ENCODE data around the gene TMEM179. TPM values are rescaled to one million over a fixed set of nuclear protein-coding genes. Genes with fewer than 3 reads are reported as not detected.
A peak's percentile ranks its signal among the peaks of the same experiment; 100 is the strongest.

Gene TMEM179
- total RNA-seq, 1 donor from 2014 or later: 0.86 TPM

- DNase-seq (ENCODE audit: low spot score): no peak
Measured at GRCh38 chr14:104555430-104556255, 48.9 kb downstream of the TMEM179 start.

- no peak for DNase-seq (ENCODE audit: low spot score)
Measured at GRCh38 chr14:104554608-104555429, 49.8 kb downstream of the TMEM179 start.

- DNase-seq (ENCODE audit: low spot score): no peak
Measured at GRCh38 chr14:104554088-104554607, 50.4 kb downstream of the TMEM179 start.

GRCh38 chr14:104553166-104554087 is 51.1 kb downstream of the TMEM179 start:
- no peak for DNase-seq (ENCODE audit: low spot score)

- no peak for DNase-seq (ENCODE audit: low spot score)
Measured at GRCh38 chr14:104552738-104553125, 51.8 kb downstream of the TMEM179 start.

- no peak for DNase-seq (ENCODE audit: low spot score)
Measured at GRCh38 chr14:104551851-104552737, 52.5 kb downstream of the TMEM179 start.

- peak; percentile 31 for DNase-seq (ENCODE audit: low spot score)
Measured at GRCh38 chr14:104550861-104551728, 53.5 kb downstream of the TMEM179 start.

- peak; percentile 15 for DNase-seq (ENCODE audit: low spot score)
Measured at GRCh38 chr14:104550340-104550860, 54.2 kb downstream of the TMEM179 start.

GRCh38 chr14:104549536-104550339 is 54.8 kb downstream of the TMEM179 start:
- peak; percentile 13 for DNase-seq (ENCODE audit: low spot score)

- peak; percentile 31 for DNase-seq (ENCODE audit: low spot score)
Measured at GRCh38 chr14:104548802-104549535, 55.6 kb downstream of the TMEM179 start.

GRCh38 chr14:104547998-104548700 is 56.4 kb downstream of the TMEM179 start:
- peak; percentile 39 for DNase-seq (ENCODE audit: low spot score)

- peak; percentile 32 for DNase-seq (ENCODE audit: low spot score)
Measured at GRCh38 chr14:104547310-104547997, 57.1 kb downstream of the TMEM179 start.

GRCh38 chr14:104546591-104547309 is 57.8 kb downstream of the TMEM179 start:
- peak; percentile 32 for DNase-seq (ENCODE audit: low spot score)

GRCh38 chr14:104545942-104546501 is 58.5 kb downstream of the TMEM179 start:
- peak; percentile 37 for DNase-seq (ENCODE audit: low spot score)

Data from ureter (tissue), 1 donor.